ENCODE results near the gene FGF9. TPM values are rescaled to one million over a fixed set of nuclear protein-coding genes. Genes with fewer than 3 reads are reported as not detected.

FGF9 gene
- total RNA-seq, 1 donor from 2014 or later, result 12.3 TPM

- no peak for DNase-seq
- intact Hi-C loops (cut with micrococcal nuclease), result no loop called here
- H3K27me3 ChIP-seq (ENCODE audit: low read depth), result peaks cover 2% of the 10 kb centered on the region
- H3K27ac ChIP-seq (replicated peaks), result peak overlapping the region; percentile 46
- no peaks in the 10 kb centered on the region for H3K36me3 ChIP-seq
- TF ChIP-seq CTCF (IDR thresholded peaks at IDR 0.05; ENCODE audit: borderline replicate concordance), result no peak
- no peak overlapping the region for H3K4me3 ChIP-seq
- no peaks in the 10 kb centered on the region for H3K9me3 ChIP-seq (replicated peaks)
- H3K4me1 ChIP-seq, result peaks cover 22% of the 10 kb centered on the region
Observed at GRCh38 chr13:21691500-21691899, 20.6 kb downstream of the FGF9 start.

GRCh38 chr13:21691928-21692327 is 21.1 kb downstream of the FGF9 start:
- TF ChIP-seq CTCF (IDR thresholded peaks at IDR 0.05; ENCODE audit: borderline replicate concordance), result no peak
- Histone ChIP-seq H3K4me1 (peaks cover 22% of the 10 kb centered on the region), H3K9me3 (replicated peaks) (no peaks in the 10 kb centered on the region), H3K4me3 (no peak overlapping the region), H3K27me3 (ENCODE audit: low read depth) (peaks cover 2% of the 10 kb centered on the region), H3K27ac (replicated peaks) (peak overlapping the region; percentile 46), H3K36me3 (no peaks in the 10 kb centered on the region)
- no peak for DNase-seq
- intact Hi-C loops (cut with micrococcal nuclease), result no loop called here

- Histone ChIP-seq H3K4me3 (no peak overlapping the region), H3K4me1 (peaks cover 29% of the 10 kb centered on the region), H3K27ac (replicated peaks) (no peak overlapping the region), H3K27me3 (ENCODE audit: low read depth) (no peaks in the 10 kb centered on the region), H3K36me3 (no peaks in the 10 kb centered on the region), H3K9me3 (replicated peaks) (no peaks in the 10 kb centered on the region)
- intact Hi-C loops (cut with micrococcal nuclease), result no loop called here
- DNase-seq, result peak; percentile 52
- TF ChIP-seq CTCF (IDR thresholded peaks at IDR 0.05; ENCODE audit: borderline replicate concordance), result no peak
Observed at GRCh38 chr13:21694831-21695230, 24.0 kb downstream of the FGF9 start.

- H3K36me3 ChIP-seq, result no peaks in the 10 kb centered on the region
- H3K27me3 ChIP-seq (ENCODE audit: low read depth), result no peaks in the 10 kb centered on the region
- H3K27ac ChIP-seq (replicated peaks), result no peak overlapping the region
- no peaks in the 10 kb centered on the region for H3K9me3 ChIP-seq (replicated peaks)
- H3K4me3 ChIP-seq, result no peak overlapping the region
- no peak for TF ChIP-seq CTCF (IDR thresholded peaks at IDR 0.05; ENCODE audit: borderline replicate concordance)
- intact Hi-C loops (cut with micrococcal nuclease), result no loop called here
- H3K4me1 ChIP-seq, result peaks cover 29% of the 10 kb centered on the region
- no peak for DNase-seq
Observed at GRCh38 chr13:21695546-21695945, 24.7 kb downstream of the FGF9 start.

- Histone ChIP-seq H3K36me3 (peaks cover 3% of the 10 kb centered on the region), H3K27ac (replicated peaks) (no peak overlapping the region), H3K4me1 (peaks cover 23% of the 10 kb centered on the region), H3K27me3 (ENCODE audit: low read depth) (no peaks in the 10 kb centered on the region), H3K4me3 (no peak overlapping the region), H3K9me3 (replicated peaks) (no peaks in the 10 kb centered on the region)
- DNase-seq, result no peak
- intact Hi-C loops (cut with micrococcal nuclease), result no loop called here
- no peak for TF ChIP-seq CTCF (IDR thresholded peaks at IDR 0.05; ENCODE audit: borderline replicate concordance)
Observed at GRCh38 chr13:21696865-21697448, 26.1 kb downstream of the FGF9 start.

Data from left ventricle myocardium inferior (tissue), 1 donor.